GM12801 (cell line): ENCODE measurements around the gene MAD1L1.

Source experiments
- CTCF ChIP-seq: IDR thresholded peaks from one replicate; pipeline ENCODE4 v1.5.1; 2011; ENCODE audit warnings: control low read depth; ENCODE audit not compliant: insufficient read length; ENCODE audit errors: extremely low read depth

The MAD1L1 gene

GRCh38 chr7:1944619-1945210, 288.0 kb downstream of the MAD1L1 start:
- TF ChIP-seq CTCF: no peak

GRCh38 chr7:1943933-1944618, 288.7 kb downstream of the MAD1L1 start:
- no peak for TF ChIP-seq CTCF

GRCh38 chr7:1943326-1943725, 289.4 kb downstream of the MAD1L1 start:
- no peak for TF ChIP-seq CTCF

- no peak for TF ChIP-seq CTCF
These were observed 289.8 kb downstream of the MAD1L1 start for GRCh38 chr7:1942941-1943289.

- TF ChIP-seq CTCF: no peak
These were observed 290.4 kb downstream of the MAD1L1 start for GRCh38 chr7:1942243-1942940.

GRCh38 chr7:1941464-1942242, 291.1 kb downstream of the MAD1L1 start:
- no peak for TF ChIP-seq CTCF

GRCh38 chr7:1940863-1941262, 291.9 kb downstream of the MAD1L1 start:
- no peak for TF ChIP-seq CTCF
